SK-N-SH treated with all-trans-retinoic acid at 6 μM for 48 hours (cell line): ENCODE data around the gene HEYL.

ENCODE experiments used
- ATAC-seq: fragments of 200-7000 bp; cut with Tn5 transposase; 3 replicates; pipeline ENCODE4 v1.9.1; 2020; ENCODE audit warnings: mild to moderate bottlenecking, moderate library complexity
- BACH2 ChIP-seq: fragments of 250-450 bp; sonication (Bioruptor Pico); IDR thresholded peaks from 2 replicates; pipeline ENCODE4 v1.9.0; 2021; ENCODE audit warnings: mild to moderate bottlenecking, borderline replicate concordance
- CREB5 ChIP-seq: fragments of 250-450 bp; sonication (Bioruptor Pico); IDR thresholded peaks from 2 replicates; pipeline ENCODE4 v1.5.1; 2020; ENCODE audit warnings: low read depth, mild to moderate bottlenecking, moderate library complexity
- CSDC2 ChIP-seq: fragments of 250-450 bp; sonication (Bioruptor Pico); IDR thresholded peaks from 2 replicates; pipeline ENCODE4 v1.5.0; 2020; ENCODE audit warnings: mild to moderate bottlenecking, moderate library complexity
- CSRNP3 ChIP-seq: fragments of 250-450 bp; sonication (Bioruptor Pico); IDR thresholded peaks from 2 replicates; pipeline ENCODE4 v1.5.1; 2021; ENCODE audit warnings: mild to moderate bottlenecking, moderate library complexity
- ESRRG ChIP-seq: fragments of 250-450 bp; sonication (Bioruptor Pico); IDR thresholded peaks from 2 replicates; pipeline ENCODE4 v1.6.1; 2021; ENCODE audit warnings: mild to moderate bottlenecking
- GLIS3 ChIP-seq: fragments of 250-450 bp; sonication (Bioruptor Pico); IDR thresholded peaks from 2 replicates; pipeline ENCODE4 v1.5.0; 2020; ENCODE audit warnings: mild to moderate bottlenecking, moderate library complexity
- ISL1 ChIP-seq: fragments of 250-450 bp; sonication (Bioruptor Pico); IDR thresholded peaks from 2 replicates; pipeline ENCODE4 v2.1.2; 2022; ENCODE audit warnings: mild to moderate bottlenecking, moderate library complexity
- OSR1 ChIP-seq: fragments of 250-450 bp; sonication (Bioruptor Pico); IDR thresholded peaks from 2 replicates; pipeline ENCODE4 v1.8.0; 2022; ENCODE audit warnings: moderate library complexity, mild to moderate bottlenecking, inconsistent platforms
- PATZ1 ChIP-seq: fragments of 250-450 bp; sonication (Bioruptor Pico); IDR thresholded peaks from 2 replicates; pipeline ENCODE4 v1.8.0; 2020; ENCODE audit warnings: mild to moderate bottlenecking, moderate library complexity, borderline replicate concordance
- PPARA ChIP-seq: fragments of 250-450 bp; sonication (Bioruptor Pico); IDR thresholded peaks from 2 replicates; pipeline ENCODE4 v1.5.0; 2020; ENCODE audit warnings: mild to moderate bottlenecking, borderline replicate concordance
- RARB ChIP-seq: fragments of 250-450 bp; sonication (Bioruptor Pico); IDR thresholded peaks from 2 replicates; pipeline ENCODE4 v1.8.0; 2021; ENCODE audit warnings: mild to moderate bottlenecking, moderate library complexity
- SNAI2 ChIP-seq: fragments of 250-450 bp; sonication (Bioruptor Pico); IDR thresholded peaks from 2 replicates; pipeline ENCODE4 v1.5.0; 2020; ENCODE audit warnings: mild to moderate bottlenecking, moderate library complexity
- TCF4 ChIP-seq: fragments of 250-450 bp; sonication (Bioruptor Pico); IDR thresholded peaks from 2 replicates; pipeline ENCODE4 v1.8.0; 2021; ENCODE audit warnings: mild to moderate bottlenecking, moderate library complexity, borderline replicate concordance
- TOX ChIP-seq: fragments of 250-450 bp; sonication (Bioruptor Pico); IDR thresholded peaks from 2 replicates; pipeline ENCODE4 v1.8.0; 2021; ENCODE audit warnings: mild to moderate bottlenecking, moderate library complexity, borderline replicate concordance
- TSHZ2 ChIP-seq: fragments of 250-450 bp; sonication (Bioruptor Pico); IDR thresholded peaks from 2 replicates; pipeline ENCODE4 v1.5.0; 2020; ENCODE audit warnings: mild to moderate bottlenecking, moderate library complexity
- ZC3H10 ChIP-seq: fragments of 250-450 bp; sonication (Bioruptor Pico); IDR thresholded peaks from 2 replicates; pipeline ENCODE4 v1.5.1; 2021; ENCODE audit warnings: mild to moderate bottlenecking, moderate library complexity
- ZFP30 ChIP-seq: fragments of 450-650 bp; formaldehyde crosslinking; IDR thresholded peaks from 2 replicates; pipeline ENCODE4 v1.5.0; 2022; ENCODE audit warnings: mild to moderate bottlenecking, moderate library complexity
- ZNF565 ChIP-seq: fragments of 450-650 bp; formaldehyde crosslinking; conservative IDR thresholded peaks from 2 replicates; pipeline ENCODE4 v1.5.0; 2020; ENCODE audit warnings: low read depth, mild to moderate bottlenecking, moderate library complexity
- ZNF70 ChIP-seq: fragments of 450-650 bp; formaldehyde crosslinking; IDR thresholded peaks from 2 replicates; pipeline ENCODE4 v1.5.0; 2020; ENCODE audit warnings: mild to moderate bottlenecking, moderate library complexity
- ZNF8 ChIP-seq: fragments of 450-650 bp; formaldehyde crosslinking; IDR thresholded peaks from 2 replicates; pipeline ENCODE4 v1.5.0; 2020; ENCODE audit warnings: mild to moderate bottlenecking, moderate library complexity
- TF ChIP-seq, protein P1 (sequence below): fragments of 250-450 bp; sonication (Bioruptor Pico); IDR thresholded peaks from 2 replicates; pipeline ENCODE4 v1.8.0; 2021; ENCODE audit warnings: low read depth, mild to moderate bottlenecking, moderate library complexity, borderline replicate concordance

Gene HEYL

GRCh38 chr1:39668894-39669293, 29.5 kb upstream of the HEYL start (continued):
- TF ChIP-seq CREB5 (CRISPR knock-in tag) (no peak), BACH2 (CRISPR knock-in tag) (no peak), TSHZ2 (CRISPR knock-in tag) (no peak)
- TF ChIP-seq, protein P1, sequence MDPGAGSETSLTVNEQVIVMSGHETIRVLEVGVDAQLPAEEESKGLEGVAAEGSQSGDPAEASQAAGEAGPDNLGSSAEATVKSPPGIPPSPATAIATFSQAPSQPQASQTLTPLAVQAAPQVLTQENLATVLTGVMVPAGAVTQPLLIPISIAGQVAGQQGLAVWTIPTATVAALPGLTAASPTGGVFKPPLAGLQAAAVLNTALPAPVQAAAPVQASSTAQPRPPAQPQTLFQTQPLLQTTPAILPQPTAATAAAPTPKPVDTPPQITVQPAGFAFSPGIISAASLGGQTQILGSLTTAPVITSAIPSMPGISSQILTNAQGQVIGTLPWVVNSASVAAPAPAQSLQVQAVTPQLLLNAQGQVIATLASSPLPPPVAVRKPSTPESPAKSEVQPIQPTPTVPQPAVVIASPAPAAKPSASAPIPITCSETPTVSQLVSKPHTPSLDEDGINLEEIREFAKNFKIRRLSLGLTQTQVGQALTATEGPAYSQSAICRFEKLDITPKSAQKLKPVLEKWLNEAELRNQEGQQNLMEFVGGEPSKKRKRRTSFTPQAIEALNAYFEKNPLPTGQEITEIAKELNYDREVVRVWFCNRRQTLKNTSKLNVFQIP (CRISPR knock-in tag), result no peak

GRCh38 chr1:39668111-39668510, 28.7 kb upstream of the HEYL start:
- TF ChIP-seq ISL1 (no peak), ZNF8 (CRISPR knock-in tag) (no peak), ZFP30 (CRISPR knock-in tag) (no peak), GLIS3 (CRISPR knock-in tag) (no peak), ZC3H10 (CRISPR knock-in tag) (no peak), PATZ1 (no peak), SNAI2 (CRISPR knock-in tag) (no peak), CSDC2 (CRISPR knock-in tag) (no peak), ZNF70 (no peak), ESRRG (CRISPR knock-in tag) (no peak), RARB (CRISPR knock-in tag) (no peak)
- TF ChIP-seq, protein P1 (CRISPR knock-in tag), result no peak

GRCh38 chr1:39666772-39667171, 27.3 kb upstream of the HEYL start:
- ATAC-seq, result no peak

More at GRCh38 chr1:39668111-39668510, 28.7 kb upstream of the HEYL start:
- no peak for ATAC-seq

DNA sequence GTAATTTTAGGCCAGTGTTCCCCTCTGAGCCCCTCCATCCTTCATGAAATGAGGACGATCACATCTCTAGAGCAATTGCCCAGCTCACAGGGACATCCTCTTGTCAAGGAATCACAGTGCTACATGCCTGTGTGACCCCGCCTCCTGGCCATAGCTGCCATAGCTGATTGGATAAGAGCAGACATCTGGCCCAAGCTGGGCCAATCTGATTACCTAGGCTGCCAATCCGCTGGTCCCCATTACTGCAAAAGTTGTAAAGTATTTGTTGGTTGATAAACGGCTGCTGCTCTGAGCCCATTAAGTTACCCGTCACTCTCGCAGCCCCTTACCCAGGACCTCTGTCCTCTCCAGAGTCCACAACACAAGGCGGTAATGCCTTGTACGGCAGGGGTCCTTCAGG, 24.1 kb upstream of the HEYL start:
- peak; percentile 49 for ATAC-seq
- TF ChIP-seq ESRRG (CRISPR knock-in tag), result no peak
- no peak for TF ChIP-seq ISL1
- TF ChIP-seq TCF4 (CRISPR knock-in tag), result no peak
- no peak for TF ChIP-seq OSR1
- no peak for TF ChIP-seq GLIS3 (CRISPR knock-in tag)
- no peak for TF ChIP-seq CSRNP3 (CRISPR knock-in tag)
- no peak for TF ChIP-seq PPARA
- no peak for TF ChIP-seq ZFP30 (CRISPR knock-in tag)
- no peak for TF ChIP-seq ZNF70

More at GRCh38 chr1:39666772-39667171, 27.3 kb upstream of the HEYL start:
- TF ChIP-seq CREB5 (CRISPR knock-in tag) (no peak), TOX (CRISPR knock-in tag) (no peak), CSDC2 (CRISPR knock-in tag) (no peak), ZNF8 (CRISPR knock-in tag) (no peak), ZNF565 (no peak)
